ENCODE data around the gene IPO5.
A peak's percentile ranks its signal among the peaks of the same experiment; 100 is the strongest.
"Not testable (repeated sequence)": the region's sequence is repeated elsewhere in the genome, so short reads cannot be mapped to it uniquely, and the experiment has no call there.

Gene IPO5

DNA sequence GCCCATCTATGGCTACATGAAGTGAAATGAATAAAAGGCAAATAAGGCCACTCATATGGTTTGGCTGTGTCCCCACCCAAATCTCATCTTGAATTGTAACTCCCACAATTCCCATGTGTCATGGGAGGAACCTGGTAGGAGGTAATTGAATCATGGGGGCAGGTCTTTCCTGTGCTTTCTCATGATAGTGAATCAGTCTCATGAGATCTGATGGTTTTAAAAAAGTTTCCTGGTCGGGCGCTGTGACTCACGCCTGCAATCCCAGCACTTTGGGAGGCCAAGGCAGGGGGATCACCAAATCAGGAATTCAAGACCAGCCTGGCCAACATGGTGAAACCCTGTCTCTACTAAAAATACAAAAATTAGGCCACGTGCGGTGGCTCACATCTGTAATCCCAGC is 4.2 kb upstream of the IPO5 start:
- DNase-seq (ENCODE audit: low spot score) = not testable (repeated sequence)

GRCh38 chr13:97951376-97951775 is 2.1 kb upstream of the IPO5 start:
- DNase-seq (ENCODE audit: low spot score) = no peak

DNA sequence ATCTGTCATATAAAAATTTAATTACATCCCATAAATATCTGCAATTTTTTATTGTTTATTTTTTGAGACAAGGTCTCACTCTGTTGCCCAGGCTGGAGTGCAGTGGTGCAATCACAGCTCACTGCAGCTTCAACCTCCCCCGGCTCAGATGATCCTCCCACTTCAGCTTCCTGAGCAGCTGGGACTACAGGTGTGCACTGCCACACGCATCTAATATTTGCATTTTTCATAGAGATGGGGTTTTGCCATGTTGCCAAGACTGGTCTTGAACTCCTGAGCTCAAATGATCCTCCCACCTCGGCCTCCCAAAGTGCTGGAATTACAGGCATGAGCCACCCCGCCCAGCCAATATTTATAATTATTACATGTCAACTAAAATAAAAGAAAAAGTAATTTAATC is 644 bp upstream of the IPO5 start:
- not testable (repeated sequence) for DNase-seq (ENCODE audit: low spot score)

- no peak for DNase-seq (ENCODE audit: low spot score)
Observed at GRCh38 chr13:97961340-97961739, 7.9 kb downstream of the IPO5 start.

- no peak for DNase-seq (ENCODE audit: low spot score)
Observed at GRCh38 chr13:97962887-97963286, 9.4 kb downstream of the IPO5 start.

DNA sequence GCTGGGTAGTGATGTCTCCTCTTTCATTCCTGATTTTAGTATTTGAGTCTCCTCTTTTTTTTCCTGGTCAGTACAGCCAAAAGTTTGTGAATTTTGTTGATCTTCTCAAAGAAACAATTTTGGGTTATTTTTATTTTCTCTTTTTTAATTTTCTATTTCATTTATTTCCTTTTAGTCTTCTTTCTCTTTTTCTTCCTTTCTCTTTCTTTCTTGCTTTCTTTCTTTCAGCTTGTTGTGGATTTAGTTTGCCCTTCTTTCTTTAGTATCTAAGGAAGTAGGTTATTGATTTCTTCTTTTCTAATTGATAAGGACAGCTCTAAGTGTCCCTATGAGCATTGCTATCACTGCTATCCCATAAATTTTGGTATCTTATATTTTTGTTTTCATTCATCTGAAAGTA is 13.8 kb downstream of the IPO5 start:
- DNase-seq (ENCODE audit: low spot score) = no peak

DNA sequence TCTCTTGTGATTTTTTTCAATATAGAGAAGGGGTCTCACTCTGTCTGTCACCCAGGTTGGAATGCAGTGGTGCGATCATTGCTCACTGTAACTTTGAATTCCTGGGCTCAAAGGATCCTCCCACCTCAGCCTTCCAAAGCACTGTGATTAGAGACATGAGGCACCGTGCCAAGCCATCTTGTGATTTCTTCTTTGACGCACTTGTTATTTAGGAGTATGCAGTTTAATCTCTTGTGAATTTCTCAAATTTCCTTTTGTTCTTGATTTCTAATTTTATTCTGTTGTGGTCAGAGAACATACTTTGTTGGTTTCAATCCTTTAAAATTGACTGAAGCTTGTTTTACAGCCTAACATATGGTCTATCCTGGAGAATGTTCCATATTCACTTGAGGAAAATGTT is 14.5 kb downstream of the IPO5 start:
- DNase-seq (ENCODE audit: low spot score) = no peak

DNA sequence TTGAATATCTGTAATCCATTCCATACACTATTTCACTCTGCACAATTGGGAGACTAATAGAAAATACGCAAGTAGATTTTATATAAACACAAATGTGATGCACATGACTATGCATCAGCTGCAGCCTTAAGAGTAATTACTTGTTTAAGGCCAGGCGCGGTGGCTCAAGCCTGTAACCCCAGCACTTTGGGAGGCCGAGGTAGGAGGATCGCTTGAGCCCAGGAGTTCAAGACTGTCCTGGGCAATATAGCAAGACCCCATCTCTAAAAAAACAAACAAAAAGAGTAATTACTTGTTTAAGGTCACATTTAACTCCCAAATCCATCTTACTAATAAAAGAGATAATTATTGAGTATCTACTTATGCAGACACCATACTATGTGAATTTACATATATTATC is 18.0 kb downstream of the IPO5 start:
- no peak for DNase-seq (ENCODE audit: low spot score)

DNA sequence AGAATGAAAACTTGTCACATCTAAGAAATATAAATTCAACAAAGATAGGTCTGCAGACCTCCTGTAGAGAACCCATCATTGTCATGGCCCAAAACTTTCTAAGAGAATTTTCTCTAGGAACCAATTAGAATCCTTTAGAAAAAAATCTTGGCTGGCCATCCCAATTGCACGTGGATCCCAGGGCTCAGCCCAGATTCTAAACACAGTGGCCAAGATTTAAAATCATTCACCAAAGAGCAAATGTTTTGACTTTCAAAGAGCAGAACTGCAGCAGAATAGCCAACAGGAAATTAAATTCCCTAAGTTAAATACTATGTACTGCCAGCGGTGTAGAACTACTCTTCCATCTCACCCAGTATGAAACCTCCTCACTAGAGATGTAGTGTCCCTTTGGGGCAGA is 21.3 kb downstream of the IPO5 start:
- no peak for DNase-seq (ENCODE audit: low spot score)

DNA sequence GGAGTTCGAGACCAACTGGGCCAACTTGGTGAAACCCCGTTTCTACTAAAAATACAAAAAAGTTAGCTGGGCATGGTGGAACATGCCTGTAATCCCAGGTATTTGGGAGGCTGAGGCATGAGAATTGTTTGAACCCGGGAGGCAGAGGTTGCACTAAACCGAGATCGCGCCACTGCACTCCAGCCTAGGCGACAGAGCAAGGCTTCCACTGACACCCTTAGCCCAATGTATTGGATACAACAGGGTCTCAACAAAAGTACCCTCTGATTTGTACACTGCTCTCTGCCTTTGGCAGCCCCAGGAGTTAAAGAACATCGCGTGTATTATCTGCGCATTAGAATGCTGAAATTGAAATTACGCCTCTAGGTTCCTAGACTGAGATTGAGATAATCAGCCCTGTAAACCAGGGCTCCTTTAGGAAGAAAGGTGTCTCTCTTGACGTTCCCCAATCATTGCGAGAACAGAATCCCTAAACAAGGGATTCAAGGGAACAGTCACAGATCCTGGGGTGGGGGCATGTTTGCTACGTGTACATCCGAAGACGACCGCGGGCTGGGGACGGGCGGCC is 21.9 kb downstream of the IPO5 start:
- DNase-seq (ENCODE audit: low spot score) = no peak

DNA sequence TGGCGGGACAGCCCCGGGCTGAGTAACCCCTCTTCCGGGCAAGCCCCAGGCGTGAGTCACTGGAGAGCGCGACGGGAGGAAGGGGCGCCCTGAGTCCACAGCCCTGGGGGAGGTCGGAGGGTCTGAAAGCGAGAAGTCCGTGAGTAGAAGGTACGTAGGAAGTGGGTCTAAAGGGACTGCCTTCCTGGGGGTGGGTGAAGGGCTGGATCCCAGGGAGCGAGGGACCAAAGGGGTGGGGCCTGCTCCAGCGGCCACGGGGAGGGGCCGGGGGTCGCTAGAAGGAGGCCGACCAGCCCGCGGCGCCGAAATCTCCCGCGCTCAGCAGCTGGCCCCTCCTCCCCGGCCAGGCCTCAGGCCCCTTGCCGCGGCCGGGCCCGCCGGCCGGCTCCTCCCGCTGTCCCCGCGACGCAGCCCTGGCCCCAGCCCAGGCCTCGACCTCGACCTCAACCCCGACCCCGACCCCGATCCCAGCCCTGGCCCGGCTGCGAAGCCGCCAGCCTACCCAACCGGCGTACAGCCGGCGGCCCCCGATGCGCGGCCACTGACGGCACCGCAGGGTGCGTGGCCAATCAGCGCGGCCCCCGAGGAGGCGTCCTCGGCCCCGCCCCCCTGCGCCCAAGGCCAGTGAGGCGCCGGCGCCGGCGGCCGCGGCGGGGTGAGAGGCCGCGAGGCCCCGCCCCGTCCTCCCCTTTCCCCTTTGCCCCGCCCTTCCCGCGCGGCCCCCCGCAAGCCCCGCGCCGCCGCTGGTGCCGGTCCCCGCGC is 22.6 kb downstream of the IPO5 start:
- DNase-seq (ENCODE audit: low spot score) = peak; percentile 97

GRCh38 chr13:97976610-97977521 is 23.4 kb downstream of the IPO5 start:
- DNase-seq (ENCODE audit: low spot score) = peak; percentile 36

DNA sequence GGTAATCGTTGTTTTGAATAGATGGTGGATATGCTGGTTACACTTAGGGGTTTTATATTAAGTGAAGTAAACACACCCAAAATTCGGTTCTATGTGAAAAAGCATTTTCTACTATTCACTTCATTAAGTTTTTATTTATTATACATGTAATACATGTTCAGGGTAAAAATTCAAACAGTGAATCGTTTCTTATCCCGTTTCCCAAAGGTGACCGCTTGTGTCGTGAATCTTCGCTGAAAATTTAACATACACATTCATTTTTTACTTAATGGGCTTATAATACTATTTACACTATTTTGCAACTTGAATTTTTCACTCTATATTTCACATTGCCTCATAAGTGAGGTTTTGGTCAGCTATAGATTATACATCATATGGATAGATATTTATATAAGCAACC is 24.5 kb downstream of the IPO5 start:
- DNase-seq (ENCODE audit: low spot score) = no peak

DNA sequence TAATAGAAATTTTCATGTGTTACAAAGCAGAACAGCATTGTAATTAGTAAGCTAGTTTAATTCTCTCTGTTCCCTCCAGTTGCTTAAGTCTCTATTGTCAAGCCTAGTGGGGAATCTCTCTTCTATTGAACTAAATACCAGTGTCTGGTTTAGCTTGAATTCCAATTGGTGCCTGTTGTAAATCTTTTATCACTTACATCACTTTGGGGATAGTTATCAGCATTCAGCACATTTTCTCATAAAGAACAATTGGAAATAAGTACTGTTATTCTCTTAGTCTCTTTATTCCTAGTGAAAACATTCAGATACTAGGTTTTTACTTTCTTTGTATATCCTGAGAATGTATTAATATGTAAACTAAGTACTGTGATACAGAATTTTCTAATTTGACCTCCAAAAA is 25.2 kb downstream of the IPO5 start:
- no peak for DNase-seq (ENCODE audit: low spot score)

DNA sequence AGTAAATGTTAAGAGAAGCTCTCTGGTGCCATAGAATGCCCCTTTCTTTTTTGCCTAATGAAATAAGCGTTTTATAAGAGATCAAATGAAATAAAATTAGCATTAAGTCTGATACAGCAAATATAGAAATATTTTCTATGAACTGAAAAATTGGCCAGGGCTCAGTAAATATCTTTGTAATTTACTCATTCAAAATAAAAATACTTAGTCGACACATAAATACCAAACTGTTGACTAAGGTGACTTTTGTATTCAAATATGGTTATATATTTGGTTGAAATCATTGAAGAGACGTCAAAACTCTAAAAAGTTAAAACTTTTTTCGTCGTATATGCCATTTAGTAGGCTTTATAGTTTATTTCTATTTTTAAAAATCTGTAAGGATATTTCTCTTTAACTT is 25.6 kb downstream of the IPO5 start:
- no peak for DNase-seq (ENCODE audit: low spot score)

DNA sequence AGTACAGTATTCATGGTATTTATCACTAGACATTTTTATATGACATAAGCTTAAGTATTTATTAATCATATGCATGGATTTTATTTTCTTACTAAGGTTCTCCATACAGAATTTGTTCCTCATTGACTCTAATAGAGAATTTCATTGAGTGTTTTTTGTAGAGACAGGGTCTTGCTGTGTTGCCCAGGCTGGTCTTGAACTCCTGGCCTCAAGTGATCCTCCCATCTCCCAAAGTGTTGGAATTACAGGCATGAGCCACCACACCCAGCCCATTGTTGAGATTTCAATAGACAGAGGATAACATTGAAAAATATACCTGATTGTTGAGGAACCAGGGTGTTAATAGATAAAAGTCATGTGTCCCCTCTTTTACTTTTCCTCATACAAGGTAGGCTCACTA is 26.1 kb downstream of the IPO5 start:
- no peak for DNase-seq (ENCODE audit: low spot score)

GRCh38 chr13:97982286-97982685 is 28.8 kb downstream of the IPO5 start:
- DNase-seq (ENCODE audit: low spot score) = no peak

- DNase-seq (ENCODE audit: low spot score) = no peak
Observed at GRCh38 chr13:97986835-97987234, 33.4 kb downstream of the IPO5 start.

DNA sequence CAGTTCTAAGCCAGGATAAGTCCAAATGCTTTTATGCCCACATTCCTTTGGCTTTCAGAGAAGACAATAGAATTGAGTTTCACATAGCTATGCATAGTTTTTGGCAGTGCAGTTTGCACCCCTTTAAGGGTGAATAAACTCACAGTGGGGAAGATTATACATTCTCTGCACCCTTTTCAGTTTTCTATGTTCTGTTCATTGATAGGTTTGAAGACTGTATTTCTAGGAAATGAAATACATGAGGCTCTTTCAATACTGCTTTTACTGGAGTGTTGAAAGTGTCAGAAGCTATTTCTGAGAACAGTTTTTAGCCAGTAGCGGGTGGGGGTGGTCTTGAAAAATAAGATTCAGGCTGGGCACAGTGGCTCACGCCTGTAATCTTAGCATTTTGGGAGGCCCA is 46.2 kb downstream of the IPO5 start:
- DNase-seq (ENCODE audit: low spot score) = no peak

GRCh38 chr13:98004107-98004506 is 50.6 kb downstream of the IPO5 start:
- DNase-seq (ENCODE audit: low spot score) = no peak

DNA sequence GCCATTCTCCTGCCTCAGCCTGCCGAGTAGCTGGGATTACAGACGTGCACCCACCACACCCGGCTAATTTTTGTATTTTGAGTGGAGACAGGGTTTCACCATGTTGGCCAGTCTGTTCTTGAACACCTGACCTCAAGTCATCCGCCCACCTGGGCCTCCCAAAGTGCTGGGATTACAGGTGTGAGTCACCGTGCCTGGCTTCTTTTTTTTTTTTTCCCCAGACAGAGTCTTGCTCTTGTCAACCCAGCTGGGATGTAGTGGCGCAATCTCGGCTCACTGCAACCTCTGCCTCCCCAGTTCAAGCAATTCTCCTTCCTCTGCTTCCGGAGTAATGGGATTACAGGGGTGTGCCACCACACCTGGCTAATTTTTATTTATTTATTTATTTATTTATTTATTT is 51.5 kb downstream of the IPO5 start:
- DNase-seq (ENCODE audit: low spot score) = not testable (repeated sequence)

GRCh38 chr13:98007001-98007400 is 53.5 kb downstream of the IPO5 start:
- DNase-seq (ENCODE audit: low spot score) = no peak

- DNase-seq (ENCODE audit: low spot score) = no peak
Observed at GRCh38 chr13:98013241-98013640, 59.8 kb downstream of the IPO5 start.
